ENCODE results near the gene AGAP1.

AGAP1 gene

DNA sequence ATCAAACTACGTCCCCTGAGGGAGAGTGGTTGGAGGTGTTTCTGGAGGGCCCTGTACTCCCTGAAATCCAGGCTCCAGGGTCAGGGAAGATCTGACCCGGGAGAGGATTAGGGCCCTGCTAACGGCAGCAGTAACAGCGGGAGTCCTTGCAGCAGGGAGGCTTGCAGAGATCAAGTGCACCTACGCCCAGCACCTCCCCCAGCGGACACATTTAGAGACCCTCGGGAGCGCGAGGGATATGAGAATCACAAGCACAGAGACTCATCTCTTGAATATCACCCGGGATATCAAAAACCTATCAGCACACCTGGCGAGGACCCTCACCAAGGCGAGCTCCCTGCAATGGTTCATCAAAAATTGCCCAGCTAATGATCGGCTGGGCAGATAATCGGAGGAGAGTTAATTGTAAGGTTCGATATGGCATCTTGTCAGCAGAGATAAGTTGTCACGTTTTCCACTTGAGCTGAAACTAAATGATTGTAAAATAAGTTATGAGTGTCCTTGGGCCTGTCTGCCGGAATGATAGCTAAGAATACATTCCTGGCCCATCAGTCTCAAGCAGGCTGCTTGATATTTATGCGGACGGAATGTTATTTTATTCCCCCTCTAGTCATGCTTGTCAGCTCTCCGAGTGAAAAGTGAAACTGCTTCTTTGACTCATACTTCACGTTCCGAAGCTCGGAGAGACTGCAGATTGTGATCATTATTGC is 464.5 kb downstream of the AGAP1 start:
- DNase-seq = peak; percentile 18

DNA sequence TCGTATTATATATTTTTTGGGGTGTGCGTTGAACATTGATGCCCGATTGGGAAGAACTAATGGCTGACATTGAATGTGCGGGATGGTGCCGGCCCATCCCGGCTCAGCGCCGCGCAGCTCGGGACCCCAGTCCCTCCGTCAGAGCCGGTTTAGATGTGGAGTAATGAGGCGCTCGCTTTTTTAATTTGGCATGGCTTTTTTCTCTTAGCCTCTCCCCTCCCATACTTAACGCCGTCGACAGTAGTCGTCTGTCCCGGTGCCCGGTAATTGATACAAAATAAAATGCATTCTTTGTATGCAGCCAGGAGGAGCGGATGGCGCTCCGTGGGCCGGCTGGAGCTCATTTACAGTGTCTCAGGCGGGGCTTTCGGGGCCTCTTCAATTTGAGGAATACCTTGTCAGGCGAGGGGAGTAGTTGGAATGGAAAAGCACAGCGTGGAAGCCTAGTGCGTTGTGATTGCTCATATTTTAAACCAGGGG is 465.1 kb downstream of the AGAP1 start:
- no peak for DNase-seq

DNA sequence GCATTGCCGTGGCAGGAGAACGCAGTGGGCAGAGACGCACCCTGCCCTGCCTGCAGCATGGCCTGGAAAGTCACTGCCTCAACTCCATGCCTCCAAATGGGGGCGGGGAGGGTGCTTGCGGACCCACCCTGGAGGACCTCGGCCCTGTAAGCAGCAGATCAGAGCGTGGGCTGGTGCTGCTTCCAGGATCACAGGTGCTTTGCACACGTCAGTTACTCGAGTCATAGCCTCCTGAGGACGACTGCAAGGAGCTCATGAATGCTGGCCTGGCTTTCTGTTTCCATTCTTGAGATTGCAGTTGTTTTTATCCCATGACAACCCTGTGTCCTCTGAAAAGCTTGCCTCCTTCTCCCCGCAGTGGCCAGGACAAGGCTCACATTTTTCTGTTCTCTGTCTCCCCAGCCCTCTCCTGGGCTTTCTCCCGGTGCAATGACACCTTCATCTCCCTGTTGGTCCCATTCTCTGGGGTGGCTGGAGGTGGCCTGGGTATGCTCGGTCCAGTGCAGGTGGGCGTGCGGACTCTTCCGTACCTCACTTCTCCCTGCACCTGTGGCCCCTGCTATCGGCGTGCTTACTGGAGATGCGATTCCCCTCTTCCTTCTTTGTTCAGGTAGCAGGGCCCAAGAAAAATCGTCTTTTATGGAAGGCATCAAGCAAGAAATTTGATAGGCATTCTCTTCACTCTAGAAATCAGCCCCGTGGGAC is 466.3 kb downstream of the AGAP1 start:
- no peak for DNase-seq

DNA sequence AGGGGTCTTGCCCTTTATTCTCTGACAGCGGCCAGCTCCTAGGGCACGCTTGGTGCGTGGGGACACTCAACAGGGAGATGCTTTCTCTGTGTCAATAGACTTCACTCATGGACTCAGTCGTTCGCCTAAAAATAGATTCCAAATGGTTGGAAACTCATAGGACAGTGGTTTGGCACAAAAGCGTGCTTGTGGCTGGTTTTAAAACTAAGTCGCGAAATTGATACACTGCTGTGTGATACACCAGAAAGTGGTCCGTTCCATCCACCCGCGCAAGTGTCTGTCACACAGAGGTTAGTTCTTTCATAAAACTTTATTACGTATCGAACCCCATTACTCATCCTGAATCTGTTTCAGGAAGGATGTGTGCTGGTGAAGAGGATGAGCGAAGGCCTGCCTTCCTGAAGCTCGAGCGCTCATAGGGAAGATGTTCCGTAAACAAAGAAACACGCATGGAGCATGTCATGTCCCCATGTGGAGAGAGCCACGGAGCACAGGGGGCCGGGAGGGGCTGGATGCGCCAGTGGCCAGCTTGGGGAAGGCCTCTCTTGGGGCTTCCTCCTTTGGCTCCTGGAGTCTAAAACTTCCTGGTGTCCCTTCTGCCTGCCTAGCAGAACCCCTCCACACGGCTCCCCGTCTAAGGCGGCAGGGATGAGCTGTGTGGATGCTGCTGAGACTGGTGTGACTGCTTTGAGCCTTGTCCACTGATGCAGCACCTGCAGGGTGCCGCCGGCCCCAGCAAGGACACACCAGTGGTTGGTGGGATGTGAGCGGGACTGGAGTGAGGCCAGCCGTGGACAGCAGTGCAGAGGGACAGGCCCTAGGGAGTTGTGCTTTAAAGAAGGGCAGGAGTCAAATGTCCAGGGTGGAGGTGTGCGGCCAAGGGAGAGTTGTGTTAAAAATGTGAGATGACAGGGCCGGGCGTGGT is 467.1 kb downstream of the AGAP1 start:
- no peak for DNase-seq

DNA sequence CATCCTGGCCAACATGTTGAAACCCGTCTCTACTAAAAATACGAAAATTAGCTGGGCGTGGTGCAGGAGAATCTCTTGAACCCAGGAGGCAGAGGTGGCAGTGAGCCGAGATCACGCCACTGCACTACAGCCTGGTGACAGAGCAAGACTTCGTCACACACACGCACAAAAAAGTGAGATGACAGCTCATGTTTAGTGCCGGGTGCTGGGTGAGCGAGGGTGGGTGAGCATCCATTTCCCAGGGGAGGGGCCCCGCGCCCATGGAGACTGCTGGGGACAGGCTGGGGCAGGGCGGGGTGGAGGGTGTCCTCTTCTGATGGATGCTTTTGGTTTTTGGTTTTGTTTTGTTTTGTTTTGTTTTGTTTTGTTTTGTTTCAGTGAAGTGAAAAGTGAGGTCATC is 467.9 kb downstream of the AGAP1 start:
- DNase-seq = no peak

DNA sequence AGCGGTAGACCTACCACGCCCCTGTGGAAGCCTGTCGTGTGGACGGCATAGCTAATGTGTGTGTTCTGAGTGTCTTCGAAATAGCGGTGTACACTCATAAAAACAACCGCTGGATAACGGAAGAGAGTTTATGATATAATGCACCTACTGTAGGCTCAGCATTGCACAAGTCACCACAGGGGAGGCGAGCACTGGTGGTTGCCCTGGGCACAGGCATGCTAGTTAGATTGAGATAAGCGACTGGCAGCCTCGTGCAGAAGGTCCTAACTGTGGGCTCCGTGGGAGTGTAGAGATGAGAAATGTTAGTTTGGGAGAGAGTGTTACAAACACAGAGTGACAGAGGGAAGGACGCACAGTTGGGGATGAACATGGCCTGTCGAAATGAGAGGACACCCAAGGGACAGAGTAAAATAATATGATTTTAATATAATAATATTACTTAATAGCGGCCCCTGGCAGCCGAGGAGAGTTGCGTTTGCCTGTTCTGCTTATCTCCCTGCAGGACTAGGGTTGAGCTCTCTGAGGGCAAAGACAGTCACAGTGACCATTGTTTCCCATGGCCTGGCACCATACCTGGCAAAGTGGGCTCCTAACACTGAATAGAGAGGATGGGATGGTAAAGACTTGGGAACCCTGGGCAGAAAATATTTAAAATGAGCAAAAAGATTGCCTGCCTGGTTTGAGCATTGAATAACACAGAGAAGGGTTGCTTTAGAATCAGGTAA is 470.2 kb downstream of the AGAP1 start:
- no peak for DNase-seq

DNA sequence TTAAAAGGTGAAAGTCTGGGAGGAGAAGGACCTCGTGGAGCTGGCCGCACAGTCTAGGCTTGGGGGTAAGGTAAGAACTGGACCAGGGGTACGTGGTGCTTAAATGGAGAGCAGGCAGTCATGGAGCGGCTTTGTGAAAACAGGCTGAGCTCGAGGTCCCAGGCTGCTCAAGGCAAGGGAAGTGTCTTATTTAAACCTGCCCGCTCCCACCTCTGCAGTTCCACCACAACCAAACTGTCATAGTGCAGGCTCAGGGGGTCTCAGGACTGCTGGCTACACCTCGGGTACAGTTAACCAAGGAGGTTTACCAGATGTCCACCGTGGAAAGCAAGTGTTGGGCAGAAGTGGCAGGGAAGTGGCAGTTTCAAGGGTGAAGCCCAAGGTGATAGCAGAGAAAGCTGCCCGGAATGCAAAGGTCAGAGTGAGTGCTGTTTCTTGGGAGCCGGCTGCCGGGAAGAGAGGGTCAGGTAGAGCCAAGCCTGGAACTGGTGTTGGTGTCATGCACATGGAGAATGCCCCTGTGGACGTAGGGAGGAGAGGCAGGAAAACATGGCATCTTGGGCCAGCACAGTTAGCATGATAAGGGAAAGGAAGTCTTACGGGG is 471.0 kb downstream of the AGAP1 start:
- no peak for DNase-seq

DNA sequence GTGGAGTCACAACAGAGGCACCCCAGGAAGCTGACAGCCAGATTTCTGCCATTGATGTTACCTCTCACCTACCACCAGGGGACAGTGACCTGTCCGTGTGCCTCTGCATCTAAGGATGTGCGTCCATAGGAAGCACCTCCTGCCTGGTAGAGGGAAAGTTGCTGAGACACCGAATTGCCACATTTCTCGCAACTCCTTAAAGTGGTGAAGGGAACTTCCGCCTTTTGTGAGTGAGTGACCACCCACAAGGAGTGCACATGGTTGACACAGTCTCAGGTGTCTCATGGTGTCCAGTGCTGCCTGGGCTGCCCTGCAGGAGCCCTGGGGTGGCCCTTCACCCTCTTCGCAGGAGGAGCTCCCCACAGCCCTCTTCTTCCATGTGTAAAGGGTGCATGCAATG is 472.6 kb downstream of the AGAP1 start:
- DNase-seq = no peak

DNA sequence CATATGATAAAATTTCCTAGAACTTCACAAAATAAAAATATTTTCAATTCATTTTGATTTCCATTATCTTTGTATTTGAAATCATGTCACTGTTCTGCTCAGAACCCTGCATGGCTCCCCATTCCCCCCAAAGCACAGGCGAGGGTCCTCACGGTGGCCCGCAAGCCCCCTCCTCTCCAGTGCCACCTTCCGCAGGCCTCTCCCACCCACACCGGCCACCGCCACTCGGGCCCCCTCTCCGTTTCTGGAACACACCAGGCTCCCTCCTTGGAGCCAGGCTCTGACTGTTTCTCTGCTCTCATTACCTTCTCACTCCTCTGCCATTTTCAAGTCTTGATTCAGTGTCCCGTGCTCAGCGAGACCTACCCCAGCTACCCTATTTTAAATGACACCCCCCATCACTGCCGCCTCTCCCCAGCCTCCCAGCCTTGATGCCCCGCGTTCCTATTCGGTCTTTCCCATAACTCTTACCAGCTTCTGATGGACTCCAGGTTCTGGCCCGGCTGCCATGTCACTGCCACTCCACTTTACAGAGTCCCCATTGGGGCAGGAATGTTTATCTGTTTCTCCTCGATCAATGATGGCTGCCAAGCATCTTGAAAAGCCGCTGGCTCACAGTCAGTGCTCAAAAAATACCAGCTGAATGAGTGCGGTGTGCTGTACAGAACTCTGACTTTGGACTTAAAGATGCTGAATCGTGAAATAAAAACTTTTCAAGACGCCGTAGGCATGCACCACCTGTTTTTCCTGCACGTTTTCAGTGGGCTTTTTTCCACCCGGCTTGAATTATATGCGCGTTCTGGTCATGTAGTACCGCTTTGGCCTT is 473.3 kb downstream of the AGAP1 start:
- DNase-seq = no peak

DNA sequence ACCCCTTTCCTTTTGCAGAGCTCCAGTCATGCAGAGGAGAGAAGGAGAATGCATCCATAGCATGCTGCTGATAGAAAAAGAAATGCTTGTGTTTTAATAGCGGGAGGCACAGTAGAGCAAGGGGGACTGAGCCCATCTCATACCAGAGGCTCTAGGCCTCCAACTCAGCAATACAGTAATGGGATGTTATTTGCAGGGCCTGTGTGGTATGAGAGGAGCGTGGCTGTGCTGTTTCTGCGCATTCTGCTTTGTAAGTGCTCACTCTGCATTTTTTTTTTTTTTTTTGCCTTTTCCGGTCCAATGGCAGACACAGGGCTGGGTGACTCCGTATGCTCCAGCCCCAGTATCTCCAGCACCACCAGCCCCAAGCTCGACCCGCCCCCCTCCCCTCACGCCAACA is 474.3 kb downstream of the AGAP1 start:
- DNase-seq = no peak

DNA sequence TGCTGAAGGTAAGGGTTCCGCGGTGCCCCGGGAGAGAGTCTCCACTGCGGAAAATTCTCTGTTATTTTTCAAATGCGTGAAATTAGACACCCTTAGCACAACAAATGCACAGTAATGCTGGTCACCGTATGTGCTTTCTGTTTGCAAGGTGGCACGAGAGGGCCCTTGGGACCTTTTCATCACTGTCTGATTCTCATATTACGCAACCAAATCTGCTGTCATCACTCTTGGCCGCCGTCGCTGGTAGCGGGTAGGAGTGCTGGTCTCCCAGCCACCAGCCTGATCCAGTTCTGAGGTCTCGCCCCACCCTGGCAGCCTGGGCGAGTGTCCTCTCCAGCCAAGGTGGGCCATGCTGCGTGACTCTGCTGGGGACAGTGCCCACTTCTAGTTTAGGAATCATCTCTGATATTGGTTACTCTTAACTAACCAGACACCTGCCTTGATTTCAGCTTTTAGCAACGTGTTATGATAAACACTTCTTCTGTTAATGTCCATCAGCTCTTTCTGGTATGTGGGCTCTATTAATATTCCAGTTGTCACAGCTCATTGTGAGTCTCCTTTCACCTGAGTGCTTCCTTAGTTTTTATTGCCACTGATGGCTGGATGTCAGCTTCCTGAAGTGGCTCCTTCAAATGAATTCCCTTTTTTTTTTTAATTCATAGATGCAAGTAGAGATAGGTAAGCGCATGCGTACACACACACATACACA is 474.9 kb downstream of the AGAP1 start:
- DNase-seq = no peak

DNA sequence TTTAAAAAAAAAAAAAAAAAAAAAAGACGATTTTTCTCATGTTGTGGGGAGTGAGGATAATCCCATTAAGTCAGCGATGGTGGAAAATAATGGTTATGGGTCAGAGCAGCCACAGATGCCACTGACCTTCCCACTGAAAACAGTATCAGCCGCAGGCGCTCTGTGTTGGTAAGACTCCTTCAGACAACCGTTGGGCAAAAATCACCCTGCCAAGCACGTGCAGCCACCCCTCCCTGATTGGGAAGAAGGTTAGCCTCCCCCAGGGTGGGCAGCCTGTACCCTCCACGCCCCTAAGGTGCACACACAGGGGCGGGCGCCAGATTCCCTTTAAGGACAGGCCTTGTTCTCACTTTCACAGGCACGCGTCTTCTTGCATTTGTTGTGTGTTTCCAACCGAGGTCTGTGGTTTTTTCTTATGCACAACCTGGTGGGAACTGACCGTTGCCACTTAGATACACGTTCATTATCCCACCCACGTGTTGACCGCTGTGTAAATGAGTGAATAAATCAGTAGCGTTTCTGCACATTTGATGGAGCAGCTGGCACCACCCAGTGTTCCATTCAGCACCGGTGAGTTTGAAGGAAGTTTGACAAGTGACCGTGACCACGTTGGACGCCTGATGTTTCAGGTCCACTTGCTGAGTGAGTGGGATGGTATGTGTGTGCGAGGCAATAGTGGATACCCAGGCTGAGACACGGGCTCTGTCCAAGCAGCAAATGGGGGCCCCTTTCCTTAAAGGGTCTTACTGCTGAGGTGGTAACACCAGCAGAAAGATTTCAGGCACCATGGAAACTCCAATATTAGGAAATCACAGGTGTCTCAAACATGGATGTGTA is 476.6 kb downstream of the AGAP1 start:
- no peak for DNase-seq

DNA sequence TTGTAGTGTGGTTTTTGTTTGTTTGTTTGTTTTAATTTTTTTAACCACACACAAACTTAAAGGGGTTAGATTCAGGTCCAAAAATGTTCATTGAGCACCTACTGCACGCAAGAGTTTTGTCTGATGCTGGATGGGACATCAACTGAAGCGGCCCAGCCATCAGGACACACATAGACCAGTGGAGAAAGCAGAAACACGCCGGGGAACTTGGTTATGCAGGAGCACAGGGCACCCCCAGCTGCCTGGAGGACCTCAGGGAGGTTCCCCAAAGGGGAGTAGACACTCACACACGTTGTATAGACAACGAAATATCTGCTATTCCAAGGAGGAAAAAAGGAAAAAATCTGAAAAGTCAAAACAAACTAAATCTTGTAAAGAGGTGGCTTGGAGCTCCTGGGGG is 482.7 kb downstream of the AGAP1 start:
- DNase-seq = no peak

DNA sequence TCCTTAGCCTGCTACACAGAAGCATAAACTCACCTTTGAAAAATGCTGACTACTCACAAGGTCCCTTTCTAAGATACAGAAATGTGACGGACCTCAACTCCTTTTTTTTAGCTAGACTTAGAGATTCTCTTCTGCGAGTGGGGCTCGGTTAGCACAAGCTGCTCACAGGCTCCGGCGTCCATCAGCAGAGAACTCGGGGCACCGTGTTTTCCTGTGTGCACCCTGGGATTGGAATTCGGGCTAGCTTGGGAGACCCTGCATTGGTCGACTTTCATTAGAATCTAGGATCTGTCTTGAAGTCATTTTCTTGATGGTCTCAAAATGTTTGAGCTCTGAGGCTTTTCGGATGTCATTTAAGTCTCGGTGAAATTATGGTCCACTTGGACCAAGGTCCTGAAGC is 483.1 kb downstream of the AGAP1 start:
- no peak for DNase-seq

DNA sequence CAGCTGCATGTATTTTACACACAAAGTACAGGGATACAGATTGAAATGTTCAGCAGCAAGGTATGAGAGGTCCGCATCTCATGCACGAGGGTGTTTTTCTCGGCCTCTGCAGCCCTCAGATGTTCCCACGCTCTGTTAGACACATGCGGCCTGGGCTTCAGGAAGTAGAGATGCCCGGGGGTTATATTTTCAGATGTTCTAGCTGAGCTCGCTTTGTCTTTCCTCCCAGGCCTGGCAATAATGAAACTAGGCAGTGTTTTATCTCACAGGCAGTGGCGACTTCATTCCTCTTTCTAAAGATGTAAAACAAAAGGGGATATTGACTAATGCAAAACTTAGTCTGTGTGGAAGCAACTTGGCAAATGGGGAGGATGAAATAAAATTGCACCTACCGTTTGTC is 483.6 kb downstream of the AGAP1 start:
- no peak for DNase-seq

DNA sequence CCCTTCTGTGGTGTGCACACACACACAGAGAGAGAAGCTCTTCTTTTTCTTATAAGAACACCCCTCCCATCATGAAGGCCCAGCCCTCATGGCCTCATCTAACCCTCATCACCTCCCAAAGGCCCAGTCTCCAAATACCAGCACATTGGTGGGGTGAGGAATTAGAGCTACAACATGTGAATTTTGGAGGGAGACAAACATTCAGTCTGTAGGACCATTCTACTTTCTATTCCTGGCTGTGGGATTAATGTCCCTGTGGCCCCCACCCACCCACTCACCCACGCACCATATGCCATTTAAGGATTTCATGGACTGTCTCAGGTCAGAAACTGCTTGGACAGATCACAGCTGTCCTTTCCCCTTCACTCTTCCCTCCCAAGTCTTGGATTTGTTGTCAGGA is 484.2 kb downstream of the AGAP1 start:
- no peak for DNase-seq

DNA sequence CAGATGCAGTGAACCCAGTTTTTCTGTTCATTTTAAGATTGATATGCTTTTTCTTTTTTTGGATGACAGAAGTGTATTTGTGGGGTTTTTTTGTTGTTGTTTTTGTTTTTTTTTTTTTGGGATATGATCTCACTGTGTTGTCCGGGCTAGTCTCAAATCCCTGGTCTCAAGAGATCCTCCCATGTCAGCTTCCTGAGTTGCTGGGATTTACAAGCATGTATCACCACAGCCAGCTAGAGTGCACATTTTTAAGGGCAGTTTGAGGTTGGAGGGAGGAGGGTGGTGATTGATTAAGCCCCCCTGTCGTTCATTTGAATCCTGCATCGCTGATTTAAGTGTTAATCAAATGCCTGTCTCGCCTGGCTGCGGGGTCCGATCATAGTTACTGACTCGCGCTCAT is 485.2 kb downstream of the AGAP1 start:
- DNase-seq = no peak

DNA sequence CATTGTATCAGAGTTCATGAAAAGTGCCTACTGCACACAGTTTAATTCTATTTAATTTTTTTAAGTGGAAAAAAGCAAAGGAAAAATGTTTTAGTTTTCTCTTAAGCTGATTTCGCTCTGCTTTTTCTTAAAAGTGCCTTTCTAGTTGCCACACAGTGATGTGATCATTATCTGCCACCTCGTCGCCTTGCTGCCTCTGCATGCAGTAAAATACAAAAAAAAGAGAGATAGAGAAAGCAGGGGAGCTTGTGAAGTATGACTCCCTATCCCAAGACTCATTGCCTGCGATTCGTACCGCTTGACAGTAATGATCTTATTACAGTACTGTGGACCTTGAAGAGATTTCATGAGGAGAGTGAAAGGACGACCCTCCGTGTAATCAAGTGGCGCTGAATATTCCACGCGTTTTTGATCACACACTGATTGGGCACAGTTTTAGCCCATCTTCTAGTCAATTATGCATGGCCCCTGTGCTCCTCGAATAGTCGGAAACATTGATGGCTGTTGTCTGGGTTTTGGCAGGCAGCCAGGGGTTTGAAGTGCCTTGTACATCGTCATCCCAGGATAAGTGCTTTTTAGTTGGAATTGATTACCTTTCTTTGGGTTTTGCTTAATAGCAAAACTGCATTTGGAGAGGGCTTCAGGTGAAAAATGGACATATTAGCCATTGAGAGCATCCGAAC is 486.1 kb downstream of the AGAP1 start:
- peak; percentile 20 for DNase-seq

DNA sequence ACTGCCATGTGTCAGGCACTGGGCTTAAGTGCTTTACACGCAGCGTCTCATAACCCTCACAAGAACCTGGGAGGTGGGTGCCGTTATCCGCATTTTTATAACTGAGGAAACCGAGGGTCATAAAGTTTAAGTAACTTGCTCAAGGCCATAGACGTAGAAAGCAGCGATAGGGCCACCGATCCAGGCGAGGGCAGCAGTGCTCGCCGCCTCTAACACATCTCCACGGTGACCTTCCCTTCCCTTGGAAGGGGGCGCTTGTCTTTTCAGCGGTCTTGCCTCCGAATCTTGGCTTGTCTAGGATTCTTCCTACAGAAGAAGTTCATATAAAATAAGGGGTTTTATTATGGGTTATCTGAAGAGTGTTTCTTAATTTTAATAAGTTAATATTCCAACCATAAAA is 487.8 kb downstream of the AGAP1 start:
- peak; percentile 14 for DNase-seq
